ENCODE measurements around the gene NCEH1.
"Not testable (repeated sequence)": the region's sequence is repeated elsewhere in the genome, so short reads cannot be mapped to it uniquely, and the experiment has no call there.

NCEH1 gene

DNA sequence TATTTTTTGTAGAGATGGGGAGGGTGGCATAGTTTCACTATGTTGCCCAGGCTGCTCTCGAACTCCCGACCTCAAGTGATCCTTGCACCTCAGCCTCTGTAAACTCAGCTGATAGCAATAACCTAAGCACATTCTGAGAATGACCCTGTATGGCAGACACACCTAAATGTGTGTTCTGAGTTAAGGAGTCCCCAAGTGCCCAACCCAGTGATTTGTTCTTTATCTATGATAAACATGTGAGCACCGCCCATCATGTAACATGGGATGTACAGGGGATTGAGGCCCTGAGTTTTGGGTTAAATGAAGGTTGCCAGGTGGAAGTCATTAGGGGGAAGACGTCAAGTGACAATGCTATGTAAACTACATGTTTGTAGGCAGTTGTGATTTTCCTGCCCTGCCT lies 5.7 kb downstream of the NCEH1 start:
- no peak for DNase-seq

DNA sequence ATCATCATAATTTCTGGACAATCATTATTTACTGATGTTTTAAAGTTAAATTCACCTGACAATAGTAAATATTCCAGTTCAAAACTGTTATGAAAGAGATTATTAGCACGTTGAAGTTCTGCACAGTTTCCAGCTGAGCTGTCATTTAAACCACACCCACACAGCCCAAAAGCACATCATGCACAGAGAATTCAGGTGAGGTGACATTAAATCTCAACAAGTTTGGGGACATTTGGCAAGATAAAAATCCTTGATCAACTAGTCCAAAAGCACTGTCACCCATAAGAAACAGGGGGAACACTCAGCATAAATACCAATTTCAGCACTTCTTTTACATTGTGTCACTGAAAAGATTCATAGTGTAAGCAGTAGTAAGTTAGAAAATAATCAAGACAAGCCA lies 6.9 kb downstream of the NCEH1 start:
- DNase-seq: no peak

DNA sequence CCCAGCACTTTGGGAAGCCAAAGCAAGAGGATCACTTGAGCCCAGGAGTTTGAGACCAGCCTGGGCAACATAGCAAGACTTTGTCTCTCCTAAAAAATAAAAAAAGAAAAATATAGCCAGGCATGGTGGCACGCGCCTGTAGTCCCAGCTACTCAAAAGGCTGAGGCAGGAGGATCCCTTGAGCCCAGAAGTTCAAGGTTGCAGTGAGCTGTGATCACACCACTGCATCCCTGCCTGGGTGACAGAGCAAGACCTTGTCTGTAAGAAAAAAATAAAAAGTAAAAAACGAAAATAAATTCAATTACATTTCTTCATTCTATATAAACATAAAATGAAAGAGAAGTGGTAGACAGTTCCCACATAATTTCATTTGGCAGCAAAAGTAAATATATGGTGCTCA lies 8.1 kb downstream of the NCEH1 start:
- not testable (repeated sequence) for DNase-seq

DNA sequence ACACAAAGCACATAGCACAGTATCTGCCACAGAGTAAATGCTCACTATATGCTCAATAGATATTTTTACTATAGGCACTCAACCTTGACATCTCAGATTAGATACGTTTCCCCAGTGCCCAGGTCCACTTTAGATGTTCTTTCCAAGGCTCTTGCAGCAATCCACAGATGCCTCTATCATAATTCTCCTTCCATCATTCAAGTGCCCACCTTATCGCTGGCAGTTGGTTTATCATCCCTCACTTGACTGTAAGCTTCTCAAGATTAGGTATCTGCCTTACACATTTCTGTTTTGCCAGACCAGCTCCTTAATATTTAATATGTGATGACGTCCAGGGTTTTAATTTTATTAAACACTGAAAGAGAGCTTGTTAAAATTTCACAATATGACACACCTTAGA lies 8.6 kb downstream of the NCEH1 start:
- no peak for DNase-seq

DNA sequence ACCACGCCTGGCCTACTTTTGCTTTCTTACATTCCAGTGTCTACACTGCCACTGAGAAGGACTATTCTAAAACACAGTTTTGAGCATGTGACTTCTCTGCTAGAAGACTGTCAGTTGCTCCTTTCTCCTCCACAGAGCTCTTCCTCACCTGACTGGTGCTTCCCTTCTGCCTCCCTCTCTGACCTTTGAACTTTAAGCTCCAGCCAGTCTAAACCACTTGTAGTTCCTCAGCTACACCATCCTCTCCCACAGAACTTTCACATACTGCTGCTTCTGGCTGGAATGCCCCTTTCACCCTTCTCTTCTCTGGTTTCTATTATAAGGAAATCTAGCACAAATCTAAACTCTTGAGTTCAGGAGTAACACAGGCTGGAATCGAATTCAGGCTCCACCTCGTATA lies 9.1 kb downstream of the NCEH1 start:
- no peak for DNase-seq

DNA sequence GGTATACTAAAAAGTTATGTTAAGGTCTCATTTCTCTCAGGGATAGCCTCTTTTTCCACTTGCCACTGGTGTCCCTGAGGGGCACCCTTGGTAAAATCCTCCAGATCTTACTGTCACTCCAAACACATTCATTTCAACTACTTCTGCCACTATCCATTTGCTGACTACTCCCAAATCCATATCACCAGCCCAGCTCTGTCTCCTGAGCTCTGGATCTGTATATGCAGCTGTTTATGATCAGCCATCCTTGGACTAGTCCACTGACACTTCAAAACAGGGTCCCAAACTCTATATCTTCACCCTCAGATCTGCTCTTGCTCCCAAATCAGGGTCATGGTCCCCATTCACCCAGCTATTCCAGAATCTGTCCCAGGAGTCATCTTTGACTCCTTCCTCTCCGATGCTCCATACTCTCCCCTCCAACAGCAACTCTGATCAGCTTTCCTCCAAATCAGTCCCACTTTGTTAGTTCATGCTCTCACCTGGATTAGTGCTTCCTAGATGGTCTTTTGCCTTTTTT lies 9.9 kb downstream of the NCEH1 start:
- DNase-seq: no peak

DNA sequence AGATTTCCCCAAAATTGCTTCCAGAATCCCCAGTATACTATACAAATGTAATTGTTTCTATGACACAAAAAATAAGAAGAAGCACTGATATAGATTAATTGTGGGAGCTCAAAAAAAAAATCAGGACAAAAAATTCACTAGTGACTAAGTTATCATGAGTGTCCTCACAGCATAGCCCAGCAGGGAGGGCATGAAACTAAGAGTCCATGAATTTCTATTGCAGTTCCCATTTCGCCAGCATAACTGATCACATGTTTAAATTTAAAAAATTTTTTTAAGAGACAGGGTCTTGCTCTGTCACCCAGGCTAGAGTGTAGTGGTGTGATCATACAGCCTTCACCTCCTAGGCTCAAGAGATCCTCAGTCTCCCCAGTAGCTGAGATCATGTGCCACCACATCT lies 10.6 kb downstream of the NCEH1 start:
- DNase-seq: no peak

DNA sequence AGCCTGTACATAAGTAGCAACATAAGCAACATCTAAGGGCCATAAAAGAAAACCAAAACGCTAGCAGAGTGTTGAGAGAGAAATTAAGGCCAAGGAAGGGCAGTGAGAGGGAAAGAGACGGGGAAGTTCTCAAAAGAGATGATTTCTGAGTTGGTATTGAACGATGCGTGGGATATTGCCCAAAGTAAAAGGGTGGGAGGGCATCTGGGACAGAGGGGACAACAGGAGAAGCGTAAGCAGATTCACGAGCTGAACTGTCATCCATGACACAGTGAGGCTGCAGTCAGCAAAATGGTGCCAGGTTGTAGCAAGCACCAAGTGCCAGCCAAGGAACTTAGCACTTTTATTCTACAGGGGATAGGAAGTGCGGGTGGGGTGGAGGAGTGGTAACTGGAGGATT lies 11.8 kb downstream of the NCEH1 start:
- DNase-seq: no peak

DNA sequence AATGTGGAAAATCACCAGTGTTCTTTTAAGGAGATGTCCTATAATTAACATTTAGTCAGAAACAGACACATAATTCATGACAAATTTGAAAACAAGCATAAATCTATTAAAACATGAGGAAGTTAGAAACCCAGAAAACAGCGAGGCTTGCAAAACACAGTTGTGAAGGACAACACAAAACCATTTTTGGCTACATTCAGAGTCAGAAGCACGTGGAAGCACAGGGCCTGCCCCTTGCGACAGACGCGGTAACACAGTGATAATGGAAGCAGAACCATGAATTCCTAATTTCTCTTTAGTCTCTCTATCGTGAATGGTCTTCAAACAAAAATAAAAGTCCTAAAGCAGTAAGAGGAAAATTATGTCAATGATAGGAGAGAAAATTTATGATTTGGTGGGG lies 12.2 kb downstream of the NCEH1 start:
- DNase-seq: no peak

DNA sequence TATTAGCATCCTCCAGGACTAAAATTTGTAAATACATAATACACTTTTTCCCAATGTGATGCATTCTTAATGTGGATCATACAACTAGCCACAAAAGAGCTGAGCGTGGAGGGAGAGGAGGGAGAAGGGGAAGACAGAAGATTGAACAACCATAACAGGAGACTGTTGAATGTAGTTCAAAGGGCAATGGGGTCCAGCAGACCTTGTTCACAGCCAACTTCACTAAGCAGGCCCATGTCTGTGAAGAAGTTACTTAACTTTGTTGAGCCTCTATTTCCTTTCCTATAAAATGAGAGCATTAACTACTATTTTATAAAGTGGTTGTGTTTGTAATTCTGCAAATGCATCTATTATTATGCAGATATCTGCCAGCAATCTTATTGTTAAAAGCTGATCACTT lies 13.3 kb downstream of the NCEH1 start:
- no peak for DNase-seq

DNA sequence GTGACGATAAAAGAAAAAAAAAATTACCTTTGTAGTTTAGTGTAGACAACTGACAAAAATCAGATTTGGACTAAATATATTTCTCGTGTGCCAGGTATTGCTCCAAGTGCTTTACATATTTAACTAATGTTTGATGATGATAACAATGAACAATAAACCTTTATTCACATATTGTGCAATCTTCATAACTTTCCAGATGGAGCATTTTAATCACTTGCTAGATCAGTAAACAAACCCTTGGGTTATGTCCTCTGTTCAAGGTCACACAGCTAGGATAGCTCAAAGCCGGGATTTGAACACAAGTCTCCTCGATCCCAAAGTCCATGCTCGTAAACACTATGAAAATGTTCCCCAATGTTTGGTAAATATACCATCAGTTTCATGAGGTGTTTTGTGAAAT lies 14.5 kb downstream of the NCEH1 start:
- no peak for DNase-seq

DNA sequence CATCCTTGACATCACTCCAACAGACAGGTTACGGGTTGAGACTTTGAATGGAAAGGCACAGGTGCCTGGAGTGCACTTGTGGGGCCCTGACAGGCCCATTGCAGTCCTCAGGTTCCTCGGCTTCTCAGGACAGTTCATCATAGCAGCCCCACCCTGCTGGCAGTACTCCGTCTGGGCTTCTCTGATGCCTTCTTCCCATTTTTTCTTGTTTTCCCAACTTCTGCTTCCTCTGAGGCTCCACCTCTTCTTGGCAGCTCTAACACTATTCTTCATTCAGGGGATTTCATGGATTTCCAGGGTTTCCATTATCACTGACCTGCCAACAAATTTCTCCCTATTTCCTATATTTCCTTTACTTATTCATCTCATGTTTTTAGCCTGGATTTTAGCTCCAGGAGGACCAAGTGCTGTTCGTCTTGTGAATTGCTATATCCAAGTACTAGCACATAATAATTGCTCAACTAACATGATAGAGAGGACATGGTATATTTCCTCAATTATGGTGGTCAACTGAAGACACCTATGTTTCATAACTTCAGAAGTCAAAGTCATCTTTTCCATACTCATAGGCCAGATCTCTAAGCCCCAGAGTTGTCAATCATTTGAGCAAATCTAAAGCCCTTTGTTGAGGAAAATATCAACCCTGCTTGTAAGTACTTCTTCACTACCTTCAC lies 16.2 kb downstream of the NCEH1 start:
- DNase-seq: no peak

DNA sequence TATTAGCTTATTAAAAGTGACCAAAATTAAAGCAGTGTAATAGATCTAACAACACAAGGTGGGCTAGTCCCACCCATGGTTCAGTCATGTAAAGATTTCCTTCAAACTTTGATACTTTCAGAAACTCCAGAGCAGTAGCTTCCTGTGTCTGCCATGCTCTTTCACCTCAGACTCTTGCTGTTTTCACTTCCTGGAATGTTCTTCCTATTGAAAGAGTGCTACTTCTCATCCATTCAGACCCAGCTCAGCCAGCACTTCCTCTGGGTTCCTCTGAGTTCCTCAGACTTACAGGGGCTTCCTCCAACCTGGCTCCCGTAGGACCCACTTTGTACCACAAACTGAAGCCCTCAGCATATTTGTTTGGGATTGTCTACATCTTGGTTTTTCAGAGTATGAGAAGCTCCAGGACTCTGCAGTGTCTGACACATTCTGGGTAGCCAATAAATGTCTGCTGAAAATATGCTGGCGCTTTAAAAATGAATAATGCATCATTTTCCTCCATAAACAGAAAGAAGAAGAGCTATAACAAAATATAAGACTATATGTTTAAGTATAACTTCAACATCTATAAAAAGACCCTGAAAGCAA lies 18.0 kb downstream of the NCEH1 start:
- no peak for DNase-seq

DNA sequence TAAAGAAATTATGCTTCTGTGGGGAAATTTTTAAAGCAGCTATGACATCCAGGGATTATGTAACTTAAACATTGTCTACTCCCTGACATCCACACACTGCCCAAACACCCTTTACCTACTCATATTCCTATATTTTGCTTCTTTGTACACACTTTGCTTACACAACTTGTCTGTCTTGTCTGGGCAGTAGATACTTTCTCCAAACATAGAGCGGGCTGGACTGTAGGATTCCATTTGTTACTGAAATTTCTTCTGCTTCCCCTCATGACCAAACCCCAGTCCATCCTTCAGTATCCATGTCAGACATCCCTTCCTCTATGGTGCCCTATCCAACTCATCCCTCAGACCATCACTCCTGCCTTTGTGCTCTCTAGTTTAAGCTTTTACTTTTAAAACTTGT lies 19.9 kb downstream of the NCEH1 start:
- no peak for DNase-seq

DNA sequence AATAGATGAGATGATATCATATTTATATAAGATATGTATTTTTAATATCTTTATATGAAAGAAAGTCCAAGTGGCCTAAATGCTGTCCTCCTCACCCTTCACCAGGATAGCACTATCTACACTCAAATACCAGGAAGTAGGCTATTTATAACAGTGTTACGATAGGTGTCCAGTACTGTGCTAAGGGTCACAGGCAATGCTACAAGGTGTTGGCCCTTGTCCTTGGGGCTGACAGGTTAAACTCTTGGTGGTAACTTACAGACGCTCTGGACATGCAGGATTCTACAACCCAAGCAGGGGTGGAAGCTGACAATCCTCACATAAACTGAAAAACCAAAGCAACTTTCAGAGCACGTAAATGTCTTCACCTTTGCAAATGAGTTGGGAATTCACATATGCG lies 22.3 kb downstream of the NCEH1 start:
- no peak for DNase-seq

DNA sequence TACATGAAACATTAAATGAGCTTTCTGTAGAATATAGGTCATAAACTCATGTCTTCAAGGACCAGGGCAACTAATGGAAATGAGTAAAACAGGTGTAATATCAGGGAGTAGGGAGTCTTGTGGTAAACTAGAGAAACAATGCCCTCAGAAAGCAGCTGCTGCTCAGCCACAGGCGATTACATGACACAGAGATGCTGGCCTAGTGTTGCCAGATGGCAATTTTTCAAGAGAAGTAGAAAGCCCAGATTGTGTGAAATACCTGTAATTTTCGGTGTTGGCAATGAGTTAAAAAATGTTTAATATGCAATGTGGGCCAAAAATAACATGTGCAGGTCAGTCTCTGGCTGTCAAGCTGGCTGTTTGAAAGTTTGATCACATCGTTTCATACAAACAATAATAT lies 23.4 kb downstream of the NCEH1 start:
- DNase-seq: peak; percentile 77

DNA sequence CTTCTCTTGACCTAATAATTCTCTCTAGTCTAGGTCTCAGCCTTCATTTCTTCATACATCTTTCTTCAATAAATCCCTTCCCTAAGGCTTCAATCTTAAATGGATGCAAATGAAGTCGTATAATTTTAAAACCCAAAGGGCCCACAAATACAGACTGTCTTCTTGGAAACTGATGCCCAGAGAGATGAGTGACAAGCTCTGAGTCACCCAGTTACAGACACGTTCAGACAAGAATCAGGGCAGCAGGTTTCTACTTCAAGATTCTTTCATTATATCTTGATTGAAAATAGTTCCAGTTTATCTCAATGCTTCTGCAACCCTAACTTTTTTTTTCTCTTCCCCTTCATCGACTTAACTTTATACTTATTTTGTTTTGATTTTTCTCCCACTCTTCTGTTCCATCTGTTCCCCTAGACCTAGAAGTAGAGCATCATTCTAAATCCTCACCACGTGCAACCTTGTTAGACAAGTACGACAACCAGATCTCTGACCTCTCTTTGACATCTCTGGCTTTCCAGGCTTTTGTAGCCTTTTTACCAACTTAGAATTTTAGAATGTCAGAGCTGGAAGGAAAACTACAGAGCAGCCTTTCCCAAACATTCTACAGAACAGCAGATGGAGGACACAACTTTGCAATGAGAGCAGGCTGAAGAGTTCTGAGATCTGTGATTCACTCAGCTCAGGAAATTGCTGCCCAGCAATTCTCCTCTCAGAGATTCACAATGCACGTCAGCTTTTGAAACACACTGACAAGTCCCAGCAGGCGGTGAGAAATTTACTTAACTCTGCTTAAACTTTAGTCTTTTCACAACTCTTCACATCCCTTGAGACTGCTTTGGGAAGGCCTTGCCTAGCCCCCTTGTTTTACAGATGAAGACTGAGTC lies 25.3 kb downstream of the NCEH1 start:
- no peak for DNase-seq

DNA sequence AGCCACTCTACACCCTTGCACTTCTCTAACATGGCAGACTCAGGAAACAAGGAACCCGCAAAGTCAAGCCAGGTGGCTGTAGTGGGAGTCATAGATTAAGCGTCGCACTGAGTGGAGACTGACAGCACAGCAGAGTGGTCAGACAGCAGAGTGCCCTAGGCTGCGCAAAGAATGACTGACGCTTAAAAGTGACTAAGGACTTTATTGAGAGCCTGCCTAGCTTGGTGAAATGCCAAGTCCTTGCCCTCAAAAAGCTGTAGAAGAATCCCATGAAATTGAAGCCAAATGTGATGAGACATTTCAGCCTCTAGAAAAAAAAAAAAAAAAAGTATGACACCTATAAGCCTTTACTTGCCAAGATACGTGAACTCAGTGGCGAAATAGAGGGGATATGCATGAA lies 30.2 kb downstream of the NCEH1 start:
- DNase-seq: no peak

DNA sequence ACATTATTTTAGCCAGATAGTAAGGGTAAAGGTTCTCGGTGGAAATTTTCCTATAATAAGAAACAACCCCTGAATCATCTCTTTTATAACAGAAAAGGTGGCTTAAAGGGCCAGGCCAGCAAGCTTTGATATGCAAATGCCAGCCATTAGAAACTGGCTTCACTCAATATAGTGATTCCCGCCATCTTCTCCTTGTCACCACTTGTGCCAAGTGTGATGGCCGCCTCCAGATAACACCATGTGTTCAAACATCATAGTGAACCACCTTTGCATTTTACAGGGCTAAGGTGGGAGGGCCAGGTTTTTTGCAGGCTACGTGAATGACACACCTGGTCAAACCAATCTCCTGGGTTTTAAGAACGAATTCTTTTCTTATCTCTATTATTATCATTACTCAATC lies 31.3 kb downstream of the NCEH1 start:
- no peak for DNase-seq

DNA sequence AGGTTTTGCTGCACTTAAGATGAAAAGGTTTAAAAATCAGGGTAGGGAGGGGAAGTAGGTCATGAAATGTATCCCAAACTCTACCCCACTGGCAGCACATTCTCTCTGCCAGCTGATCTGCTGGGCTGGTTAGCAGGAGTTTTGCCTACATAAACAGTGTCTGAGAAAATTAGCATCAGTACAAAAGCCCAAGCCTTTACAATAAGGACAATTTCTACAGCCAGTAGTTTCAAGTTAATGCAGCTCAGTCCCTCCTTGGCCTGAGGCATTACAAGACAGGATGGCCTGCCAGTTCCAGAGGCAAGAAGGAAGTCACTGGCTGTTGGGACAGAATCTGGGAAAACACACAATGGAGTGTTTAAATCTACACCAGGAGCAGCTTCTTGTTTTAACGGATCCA lies 32.8 kb downstream of the NCEH1 start:
- DNase-seq: no peak

DNA sequence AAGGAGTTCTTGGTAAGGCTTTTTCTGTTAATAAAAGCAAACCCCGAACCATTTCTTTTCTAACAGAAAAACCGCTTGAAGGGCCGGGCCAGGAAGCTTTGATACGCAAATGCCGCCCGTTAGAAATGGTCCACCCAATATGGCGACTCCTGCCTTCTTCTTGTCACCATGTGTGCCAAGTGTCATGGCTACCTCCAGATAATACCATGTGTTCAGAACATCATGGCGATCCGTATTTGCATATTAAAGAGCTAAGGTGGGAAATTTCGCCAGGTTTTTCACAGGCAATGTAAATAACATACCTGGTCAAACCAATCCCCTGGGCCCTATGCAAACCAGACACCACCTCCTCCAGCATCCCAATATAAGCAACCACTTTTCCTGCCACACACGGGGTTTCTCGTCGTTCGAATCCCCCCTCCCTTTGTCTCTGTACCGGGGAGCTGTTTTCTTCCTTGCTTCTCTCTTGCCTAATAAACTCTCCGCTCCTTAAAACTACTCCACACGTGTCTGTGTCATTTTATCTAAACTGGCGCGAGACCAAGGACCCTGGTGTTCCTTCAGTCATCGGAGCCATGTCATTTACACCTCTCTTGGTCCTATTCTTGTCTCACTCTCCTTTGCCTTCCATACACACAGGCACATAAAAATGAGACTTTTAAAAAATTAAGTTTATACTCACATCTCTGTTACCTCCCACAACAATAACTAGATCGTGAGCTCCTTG lies 34.5 kb downstream of the NCEH1 start:
- no peak for DNase-seq

DNA sequence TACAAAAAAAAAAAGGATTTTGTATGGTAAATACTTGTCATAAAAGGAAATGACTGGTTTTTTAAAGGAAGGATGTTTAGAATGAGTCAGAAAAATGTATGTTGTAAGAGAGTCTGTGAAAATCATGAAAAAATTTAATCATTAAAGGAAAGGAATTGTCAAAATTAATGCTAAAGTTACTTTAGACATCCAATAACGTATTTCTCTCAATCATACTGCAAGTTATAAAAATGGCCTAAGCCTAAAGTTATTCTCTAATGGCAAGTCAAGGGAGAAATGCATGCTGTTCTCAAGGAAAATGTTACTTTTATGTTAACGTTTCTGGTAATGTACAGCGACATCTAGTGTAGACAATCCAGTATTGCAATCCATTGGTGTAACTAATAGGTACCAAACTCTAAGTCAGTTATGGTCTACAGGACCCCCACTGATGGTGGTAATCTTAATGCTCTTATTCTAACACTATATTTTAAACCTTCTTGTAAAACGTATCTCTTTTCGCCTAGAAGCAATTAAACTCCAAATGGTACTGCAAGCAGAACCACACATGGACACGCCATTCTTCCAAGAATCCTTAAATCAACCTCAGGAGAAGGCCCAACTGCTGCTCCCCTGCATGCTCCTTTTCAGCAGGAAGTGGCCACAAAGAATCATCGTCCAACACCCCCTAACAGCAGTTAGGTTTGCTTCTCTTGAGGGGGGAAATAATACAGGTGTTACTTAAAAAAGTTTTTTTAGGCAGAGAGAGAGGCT lies 35.2 kb downstream of the NCEH1 start:
- peak; percentile 26 for DNase-seq
